Panc1 (cell line): Measurements from ENCODE around the gene TCF7.

ENCODE experiments used
- POLR2AphosphoS5 ChIP-seq: IDR thresholded peaks from 2 replicates; pipeline ENCODE4 v1.6.1; 2012; ENCODE audit warnings: mild to moderate bottlenecking, low read depth, low read length, moderate library complexity
- TF ChIP-seq, protein P1 (sequence below): fragments of 450-650 bp; IDR thresholded peaks from 2 replicates; pipeline ENCODE4 v1.5.1; 2017; ENCODE audit warnings: mild to moderate bottlenecking

DNA sequence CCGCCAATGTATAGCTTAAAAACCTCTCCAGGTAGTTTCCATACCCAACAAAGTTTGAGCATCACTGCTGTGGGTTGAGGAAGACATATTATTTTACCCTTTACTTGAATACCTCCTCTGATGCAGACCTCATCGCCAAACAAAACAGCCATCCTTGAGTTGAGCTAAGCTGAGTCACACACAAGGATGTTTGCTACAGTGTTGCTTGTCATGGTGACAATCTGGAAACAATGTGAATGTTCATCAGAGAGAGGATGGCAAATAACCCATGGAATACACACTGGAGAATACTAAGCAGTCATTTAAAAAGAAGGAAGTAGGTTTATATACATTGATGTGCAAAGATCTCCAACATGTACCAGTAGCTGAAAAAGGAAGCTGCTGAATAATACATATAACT is 41.1 kb upstream of the TCF7 start:
- no peak for TF ChIP-seq POLR2AphosphoS5
- TF ChIP-seq, protein P1, sequence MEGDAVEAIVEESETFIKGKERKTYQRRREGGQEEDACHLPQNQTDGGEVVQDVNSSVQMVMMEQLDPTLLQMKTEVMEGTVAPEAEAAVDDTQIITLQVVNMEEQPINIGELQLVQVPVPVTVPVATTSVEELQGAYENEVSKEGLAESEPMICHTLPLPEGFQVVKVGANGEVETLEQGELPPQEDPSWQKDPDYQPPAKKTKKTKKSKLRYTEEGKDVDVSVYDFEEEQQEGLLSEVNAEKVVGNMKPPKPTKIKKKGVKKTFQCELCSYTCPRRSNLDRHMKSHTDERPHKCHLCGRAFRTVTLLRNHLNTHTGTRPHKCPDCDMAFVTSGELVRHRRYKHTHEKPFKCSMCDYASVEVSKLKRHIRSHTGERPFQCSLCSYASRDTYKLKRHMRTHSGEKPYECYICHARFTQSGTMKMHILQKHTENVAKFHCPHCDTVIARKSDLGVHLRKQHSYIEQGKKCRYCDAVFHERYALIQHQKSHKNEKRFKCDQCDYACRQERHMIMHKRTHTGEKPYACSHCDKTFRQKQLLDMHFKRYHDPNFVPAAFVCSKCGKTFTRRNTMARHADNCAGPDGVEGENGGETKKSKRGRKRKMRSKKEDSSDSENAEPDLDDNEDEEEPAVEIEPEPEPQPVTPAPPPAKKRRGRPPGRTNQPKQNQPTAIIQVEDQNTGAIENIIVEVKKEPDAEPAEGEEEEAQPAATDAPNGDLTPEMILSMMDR = no peak
